Endothelial cell of umbilical vein (primary cell): Measurements from ENCODE around the gene PSMA7. TPM values are rescaled to one million over a fixed set of nuclear protein-coding genes. Genes with fewer than 3 reads are reported as not detected.

Source experiments
- BruUV-seq: library from RNA; stranded (reverse); fragments of 400-500 nt; replicated peaks from 2 replicates; lab custom pipeline; 2021; lab: Mats Ljungman, UMichigan
- CTCF ChIA-PET: fragments of 300-600, 350-600 bp; sonication (Branson Sonifier 250); formaldehyde crosslinking; loops from one replicate; lab custom pipeline; 2021; ENCODE audit warnings: antibody characterized with exemption, inconsistent platforms; lab: Charles Lee
- POLR2A ChIA-PET: fragments of 300-600, 350-600 bp; sonication (Branson Sonifier 250); formaldehyde crosslinking; loops from one replicate; lab custom pipeline; 2021; ENCODE audit warnings: antibody characterized with exemption, inconsistent platforms; lab: Charles Lee
- DNase-seq: peaks from one replicate; pipeline ENCODE4 v3.0.0-alpha.2; 2011; ENCODE audit warnings: low read depth, low spot score
- FAIRE-seq: peaks from 2 replicates; lab custom pipeline; 2011; peaks lifted over from hg19 to GRCh38; lab: Jason Lieb, UNC
- H2AFZ ChIP-seq: 2 replicates; pipeline ENCODE4 v1.6.0; 2012; ENCODE audit warnings: low read depth, low read length, control low read depth, inconsistent platforms
- H3K27ac ChIP-seq: 2 replicates; pipeline ENCODE4 v1.5.1; 2011; ENCODE audit warnings: low read depth, mild to moderate bottlenecking, control low read depth, low read length, moderate library complexity; ENCODE audit not compliant: insufficient read depth
- H3K27me3 ChIP-seq, 2 experiments: 2 replicates each; pipeline versions ENCODE4 v1.6.0 to v1.6.1; 2011; ENCODE audit warnings: low read length in 2 of 2, mixed read lengths in 1 of 2; ENCODE audit not compliant: control insufficient read depth in 2 of 2, insufficient read depth in 2 of 2
- H3K36me3 ChIP-seq, 2 experiments: 2 replicates in 1 of 2; 3 replicates in 1 of 2; pipeline ENCODE4 v1.5.1; 2011; ENCODE audit warnings: low read length in 2 of 2, mild to moderate bottlenecking in 1 of 2, moderate library complexity in 1 of 2; ENCODE audit not compliant: control insufficient read depth in 2 of 2, insufficient read depth in 2 of 2; ENCODE audit errors: extremely low read depth in 1 of 2
- H3K4me1 ChIP-seq: 3 replicates; pipeline ENCODE4 v1.5.1; 2011; ENCODE audit warnings: mild to moderate bottlenecking, low read length; ENCODE audit not compliant: control insufficient read depth, insufficient read depth; ENCODE audit errors: extremely low read depth
- H3K4me2 ChIP-seq: 2 replicates; pipeline ENCODE4 v1.6.1; 2011; ENCODE audit warnings: low read length, control low read depth, mixed read lengths; ENCODE audit not compliant: insufficient read depth
- H3K4me3 ChIP-seq, 3 experiments: fragments of 200-600 bp in 1 of 3; sonication (generic), shearing (Covaris generic) in 1 of 3; replicated peaks in 1 of 3; 2 replicates each; pipeline ENCODE4 v1.5.1; 2011 to 2016; ENCODE audit warnings: control low read depth in 3 of 3, low read length in 3 of 3, mild to moderate bottlenecking in 2 of 3, inconsistent platforms in 1 of 3, low read depth in 1 of 3, moderate library complexity in 1 of 3; ENCODE audit not compliant: insufficient read depth in 1 of 3
- H3K79me2 ChIP-seq: 2 replicates; pipeline ENCODE4 v1.6.0; 2012; ENCODE audit warnings: low read length, inconsistent platforms; ENCODE audit not compliant: control insufficient read depth, insufficient read depth
- H3K9ac ChIP-seq: replicated peaks from 2 replicates; pipeline ENCODE3; 2011; ENCODE audit warnings: low read length, control low read depth; ENCODE audit not compliant: insufficient read depth; ENCODE audit errors: extremely low read depth
- H3K9me1 ChIP-seq: replicated peaks from 3 replicates; pipeline ENCODE4 v1.6.0; 2011; ENCODE audit warnings: mild to moderate bottlenecking, low read length; ENCODE audit not compliant: control insufficient read depth, insufficient read depth; ENCODE audit errors: extremely low read depth
- H3K9me3 ChIP-seq: replicated peaks from 2 replicates; pipeline ENCODE4 v1.5.1; 2012; ENCODE audit warnings: low read length, inconsistent platforms; ENCODE audit not compliant: control insufficient read depth, insufficient read depth
- H4K20me1 ChIP-seq: replicated peaks from 2 replicates; pipeline ENCODE3; 2011; ENCODE audit warnings: mild to moderate bottlenecking, low read length; ENCODE audit not compliant: control insufficient read depth, insufficient read depth; ENCODE audit errors: extremely low read depth
- CTCF ChIP-seq, 2 donors: IDR thresholded peaks; 1 replicate in 1 of 2; 2 replicates in 1 of 2; pipeline ENCODE4 v1.5.1; 2011; ENCODE audit warnings: low read length in 2 of 2, mild to moderate bottlenecking in 2 of 2, moderate library complexity in 2 of 2, control low read depth in 1 of 2, inconsistent platforms in 1 of 2, low read depth in 1 of 2; ENCODE audit not compliant: insufficient read depth in 1 of 2; ENCODE audit errors: extremely low read depth in 1 of 2
- EZH2 ChIP-seq: IDR thresholded peaks from 2 replicates; pipeline ENCODE4 v1.6.1; 2012; ENCODE audit warnings: borderline replicate concordance, low read depth, mild to moderate bottlenecking, moderate library complexity, low read length, inconsistent platforms; ENCODE audit not compliant: severe bottlenecking
- FOS ChIP-seq: IDR thresholded peaks from 2 replicates; pipeline ENCODE4 v1.6.1; 2011; ENCODE audit warnings: mild to moderate bottlenecking, low read length, moderate library complexity, borderline replicate concordance; ENCODE audit not compliant: insufficient read depth
- GATA2 ChIP-seq: IDR thresholded peaks from 2 replicates; pipeline ENCODE4 v1.7.0; 2011; ENCODE audit warnings: low read depth, mild to moderate bottlenecking, moderate library complexity, mixed read lengths, low read length; ENCODE audit not compliant: insufficient read length, insufficient read depth
- JUN ChIP-seq: IDR thresholded peaks from 2 replicates; pipeline ENCODE4 v1.6.1; 2011; ENCODE audit warnings: borderline replicate concordance, low read depth; ENCODE audit not compliant: insufficient read length, insufficient read depth
- MAX ChIP-seq: IDR thresholded peaks from 2 replicates; pipeline ENCODE4 v1.6.1; 2011; ENCODE audit not compliant: insufficient read depth, insufficient read length
- MYC ChIP-seq: IDR thresholded peaks from one replicate; pipeline ENCODE4 v1.6.1; 2011; ENCODE audit warnings: mild to moderate bottlenecking, low read depth, low read length
- POLR2A ChIP-seq: IDR thresholded peaks from 2 replicates; pipeline ENCODE4 v1.6.1; 2012; ENCODE audit warnings: low read depth, mild to moderate bottlenecking, control low read depth, low read length
- POLR2AphosphoS5 ChIP-seq: IDR thresholded peaks from 2 replicates; pipeline ENCODE4 v1.6.1; 2012; ENCODE audit warnings: low read depth, mild to moderate bottlenecking, control low read depth, low read length, moderate library complexity; ENCODE audit not compliant: insufficient read depth
- dilution Hi-C: fragments of 300-500 bp; cut with MboI; formaldehyde crosslinking; loops from one replicate; pipeline ENCODE4 v1.15.0; 2019; ENCODE audit warnings: low sequenced_read_pairs; ENCODE audit not compliant: extremely low pct_ligation_motif_present
- intact Hi-C: fragments of 100-400 bp; cut with micrococcal nuclease; formaldehyde crosslinking; loops from one replicate; pipeline ENCODE4 v1.10.0; 2022
- polyA plus RNA-seq, 4 experiments: library from polyadenylated mRNA; depleted of rRNA in 3 of 4; stranded (reverse) in 3 of 4; unstranded in 1 of 4; fragments of >200 nt; gene quantifications; 2 replicates each; pipeline versions ENCODE4 v1.2.1 to v1.2.3, GENCODE V29; 2011 to 2012; ENCODE audit warnings: missing spikeins in 1 of 4
- total RNA-seq: library from RNA; stranded (reverse); gene quantifications from 2 replicates; pipeline ENCODE4 v1.2.3, GENCODE V29; 2021

PSMA7 gene
- total and polyA plus RNA-seq, 2 donors (not counting 3 experiments of a cell fraction or from before 2014, with no cell fraction given): 393 to 826 TPM

GRCh38 chr20:62156254-62156556, 13.0 kb upstream of the PSMA7 start:
- ChIA-PET CTCF (interaction anchor here (0.7 to 1.2 kb wide), 5 partner anchors 11 to 145 kb away, joined by 3 to 21 read pairs (median 6); no protein-coding TSS in a partner anchor), POLR2A (no interaction called here)
- BruUV-seq: no TSS peak
- H3K27ac ChIP-seq: no peak overlapping the region
- H3K36me3 ChIP-seq: peaks cover 4 to 18% of the 10 kb centered on the region in 2 experiments
- H3K9me3 ChIP-seq: no peaks in the 10 kb centered on the region
- peaks cover 2% of the 10 kb centered on the region for H4K20me1 ChIP-seq
- H3K4me2 ChIP-seq: no peak overlapping the region
- no peak for TF ChIP-seq CTCF (IDR thresholded peaks at IDR 0.05; ENCODE audit: extremely low read depth in 1 of 2, insufficient read depth in 1 of 2, low read depth in 1 of 2, low read length in 2 of 2)
- no peak for TF ChIP-seq MAX
- no peak for TF ChIP-seq POLR2AphosphoS5
- no peak for TF ChIP-seq EZH2
- no peak for TF ChIP-seq POLR2A
- TF ChIP-seq JUN: no peak
- no peak for TF ChIP-seq FOS
- TF ChIP-seq GATA2: no peak
- TF ChIP-seq MYC: no peak
- no peak overlapping the region for H3K9ac ChIP-seq
- DNase-seq: no peak
- dilution Hi-C loops: no loop called here
- intact Hi-C loops: no loop called here
- peaks cover 65% of the 10 kb centered on the region for H3K79me2 ChIP-seq
- no peak for FAIRE-seq
- no peaks in the 10 kb centered on the region for H3K4me1 ChIP-seq
- H3K4me3 ChIP-seq: no peak overlapping the region
- H2AFZ ChIP-seq: no peak overlapping the region
- H3K27me3 ChIP-seq: no peaks in the 10 kb centered on the region
- H3K9me1 ChIP-seq: no peaks in the 10 kb centered on the region
